ENCODE measurements around the gene PXDN.

GRCh38 chr2:1788478-1788959, 44.2 kb upstream of the PXDN start:
- TF ChIP-seq CTCF (IDR thresholded peaks at IDR 0.05) (no peak), POLR2A (IDR thresholded peaks at IDR 0.05) (no peak), EP300 (IDR thresholded peaks at IDR 0.05) (no peak)
